Astrocyte of the cerebellum (primary cell): ENCODE data around the gene LRRC25.

ENCODE experiments used
- DNase-seq: peaks from one replicate; pipeline ENCODE4 v3.0.0-alpha.2; 2011; ENCODE audit warnings: low read depth
- H3K4me3 ChIP-seq: 2 replicates; pipeline ENCODE4 v1.5.1; 2011; ENCODE audit warnings: mild to moderate bottlenecking, low read depth, low read length, moderate library complexity
- in situ Hi-C: cut with HindIII; loops from 2 replicates; pipeline ENCODE4 v1.10.0; 2017; ENCODE audit warnings: low sequenced_read_pairs
- TF ChIP-seq, protein P1 (sequence below): IDR thresholded peaks from 2 replicates; pipeline ENCODE4 v1.5.1; 2012; ENCODE audit warnings: low read length, low read depth, moderate library complexity, mild to moderate bottlenecking; ENCODE audit errors: missing control alignments

Gene LRRC25

DNA sequence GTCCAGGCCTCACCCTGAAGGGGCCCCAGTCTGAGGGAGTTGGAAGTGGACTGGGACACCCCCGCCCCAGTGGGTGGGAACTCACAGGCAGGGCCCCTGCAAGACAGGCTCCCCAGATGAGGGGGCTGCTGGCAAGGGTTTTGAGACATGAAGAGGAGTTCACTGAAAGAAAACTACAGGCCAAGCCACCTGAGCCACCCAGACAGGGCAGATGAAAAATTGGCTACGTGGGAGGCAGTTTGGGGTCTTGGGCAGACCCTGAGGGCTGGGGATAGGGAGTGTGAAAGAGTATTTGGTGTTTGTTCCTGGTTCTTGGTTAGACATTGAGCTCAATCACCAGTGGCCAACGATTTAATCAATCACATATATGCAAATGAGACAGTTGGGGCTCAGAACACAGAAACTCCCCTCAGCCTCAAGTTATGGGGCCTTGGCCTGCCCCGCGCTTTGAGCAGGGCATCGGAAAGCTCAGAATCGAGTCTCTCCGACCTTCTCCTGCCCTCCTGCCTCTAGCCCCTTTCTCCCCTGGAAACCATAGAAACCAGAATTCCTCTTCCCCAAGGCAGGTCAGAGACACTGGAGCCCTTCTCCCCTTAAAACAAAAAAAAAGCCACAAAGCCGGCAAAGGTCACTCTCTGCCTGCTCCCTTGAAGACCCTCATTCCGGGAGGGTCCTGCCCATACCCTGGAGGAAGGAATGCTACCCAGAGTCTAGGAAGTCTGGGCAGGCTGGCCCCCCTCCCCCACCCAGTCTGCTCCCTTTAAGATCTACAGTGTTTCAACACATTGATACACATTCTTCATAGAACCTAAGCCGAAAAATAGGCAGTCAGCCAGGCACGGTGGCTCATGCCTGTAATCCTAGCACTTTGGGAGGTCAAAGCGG lies 41.8 kb upstream of the LRRC25 start:
- no peak overlapping the region for H3K4me3 ChIP-seq
- in situ Hi-C loops: no loop called here
- TF ChIP-seq, protein P1, sequence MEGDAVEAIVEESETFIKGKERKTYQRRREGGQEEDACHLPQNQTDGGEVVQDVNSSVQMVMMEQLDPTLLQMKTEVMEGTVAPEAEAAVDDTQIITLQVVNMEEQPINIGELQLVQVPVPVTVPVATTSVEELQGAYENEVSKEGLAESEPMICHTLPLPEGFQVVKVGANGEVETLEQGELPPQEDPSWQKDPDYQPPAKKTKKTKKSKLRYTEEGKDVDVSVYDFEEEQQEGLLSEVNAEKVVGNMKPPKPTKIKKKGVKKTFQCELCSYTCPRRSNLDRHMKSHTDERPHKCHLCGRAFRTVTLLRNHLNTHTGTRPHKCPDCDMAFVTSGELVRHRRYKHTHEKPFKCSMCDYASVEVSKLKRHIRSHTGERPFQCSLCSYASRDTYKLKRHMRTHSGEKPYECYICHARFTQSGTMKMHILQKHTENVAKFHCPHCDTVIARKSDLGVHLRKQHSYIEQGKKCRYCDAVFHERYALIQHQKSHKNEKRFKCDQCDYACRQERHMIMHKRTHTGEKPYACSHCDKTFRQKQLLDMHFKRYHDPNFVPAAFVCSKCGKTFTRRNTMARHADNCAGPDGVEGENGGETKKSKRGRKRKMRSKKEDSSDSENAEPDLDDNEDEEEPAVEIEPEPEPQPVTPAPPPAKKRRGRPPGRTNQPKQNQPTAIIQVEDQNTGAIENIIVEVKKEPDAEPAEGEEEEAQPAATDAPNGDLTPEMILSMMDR: no peak
- DNase-seq: no peak

DNA sequence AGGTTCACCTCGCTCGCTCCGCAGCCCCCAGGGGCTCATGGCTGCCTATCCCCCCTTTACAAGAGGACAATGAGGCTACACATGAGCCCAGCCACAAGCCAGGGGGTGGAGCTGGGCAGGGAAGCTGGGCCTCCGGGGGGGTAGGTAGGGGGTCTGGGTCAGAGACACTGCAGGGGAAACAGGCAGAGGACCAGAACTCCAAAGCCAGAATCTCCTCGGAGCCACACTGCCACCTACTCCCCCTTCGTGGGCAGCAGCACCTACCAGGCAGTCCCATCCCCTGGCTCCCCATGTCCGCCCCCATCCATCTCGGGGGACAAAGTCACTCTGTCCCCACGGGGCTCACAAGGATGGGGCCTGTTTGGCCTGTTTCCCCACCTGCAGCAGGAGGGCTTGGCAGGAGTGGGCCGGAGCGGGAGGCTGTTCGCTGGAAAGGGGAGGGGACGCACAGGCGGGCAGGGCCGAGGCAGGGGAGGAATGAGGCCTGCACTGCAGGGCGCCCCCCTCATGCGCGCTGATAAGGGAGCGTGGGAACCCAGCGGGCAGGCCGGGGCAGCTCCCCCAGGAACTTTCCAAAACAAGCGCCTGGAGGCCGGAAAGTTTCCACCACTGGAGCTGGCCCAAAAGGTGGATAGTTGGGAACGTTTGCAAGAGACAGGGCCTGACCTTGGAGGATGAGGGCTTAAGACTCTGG lies 41.1 kb upstream of the LRRC25 start:
- TF ChIP-seq, protein P1: no peak
- in situ Hi-C loops: no loop called here
- peak overlapping the region; percentile 60 for H3K4me3 ChIP-seq
- DNase-seq: no peak

GRCh38 chr19:18437491-18438330 lies 40.3 kb upstream of the LRRC25 start, which contains the start of gene ISYNA1:
Gene ISYNA1, minus strand, starts transcription at chr19:18438133. Its CDS starts 154 bp downstream, at chr19:18437979.
- TF ChIP-seq, protein P1: no peak
- peak within 1 kb of the TSS; percentile 60 for H3K4me3 ChIP-seq
- no peak for DNase-seq
- in situ Hi-C loops: no loop called here

- peak overlapping the region; percentile 60 for H3K4me3 ChIP-seq
These were observed 39.5 kb upstream of the LRRC25 start for GRCh38 chr19:18436671-18437490.

GRCh38 chr19:18435842-18436670 lies 38.6 kb upstream of the LRRC25 start:
- TF ChIP-seq, protein P1: no peak
- in situ Hi-C loops: no loop called here
- H3K4me3 ChIP-seq: peak overlapping the region; percentile 60
- DNase-seq: no peak

More at GRCh38 chr19:18436671-18437490, 39.5 kb upstream of the LRRC25 start:
- no peak for DNase-seq
- TF ChIP-seq, protein P1: no peak
- in situ Hi-C loops: no loop called here
